ENCODE results near the gene ITM2B.

GRCh38 chr13:48296528-48296927 is 63.5 kb downstream of the ITM2B start:
- TF ChIP-seq ATF2 (tag by site-specific recombination; IDR thresholded peaks at IDR 0.05; ENCODE audit: low read depth) (no peak), CTCF (tag by site-specific recombination; IDR thresholded peaks at IDR 0.05) (no peak), ZNF701 (tag by site-specific recombination; IDR thresholded peaks at IDR 0.05) (no peak), ZSCAN18 (tag by site-specific recombination; IDR thresholded peaks at IDR 0.05) (no peak), ZNF157 (tag by site-specific recombination; IDR thresholded peaks at IDR 0.05) (no peak), BCL11A (tag by site-specific recombination; IDR thresholded peaks at IDR 0.05; ENCODE audit: low read depth) (no peak), KLF9 (tag by site-specific recombination; IDR thresholded peaks at IDR 0.05; ENCODE audit: low read depth) (no peak), REPIN1 (tag by site-specific recombination; IDR thresholded peaks at IDR 0.05; ENCODE audit: low read depth) (no peak)

All from HEK293 (cell line).